B cell (primary cell): Measurements from ENCODE around the gene LIG1. TPM values are rescaled to one million over a fixed set of nuclear protein-coding genes. Genes with fewer than 3 reads are reported as not detected.

Experiments used
- ATAC-seq: fragments of 200-7000 bp; cut with Tn5 transposase; one replicate; pipeline ENCODE4 v1.10.0; 2021; ENCODE audit warnings: low read depth, mild to moderate bottlenecking, moderate number of reproducible peaks, moderate library complexity
- CTCF ChIA-PET: fragments of 350-600 bp; sonication (Branson Sonifier 250); formaldehyde crosslinking; loops from one replicate; lab custom pipeline; 2021; ENCODE audit warnings: antibody characterized with exemption, inconsistent platforms; lab: Charles Lee
- POLR2A ChIA-PET: fragments of 350-600 bp; sonication (Branson Sonifier 250); formaldehyde crosslinking; loops from one replicate; lab custom pipeline; 2021; ENCODE audit warnings: antibody characterized with exemption; lab: Charles Lee
- DNase-seq: peaks from one replicate; pipeline ENCODE4 v3.0.0; 2013
- H2AFZ ChIP-seq: 2 replicates; pipeline ENCODE4 v1.6.1; 2012; ENCODE audit warnings: mild to moderate bottlenecking, low read depth, low read length; ENCODE audit not compliant: insufficient read depth, poor library complexity, severe bottlenecking
- H3K27ac ChIP-seq, 2 donors: 1 replicate in 1 of 2; 2 replicates in 1 of 2; pipeline ENCODE4 v1.5.1; 2012 to 2013; ENCODE audit warnings: low read length in 2 of 2, mild to moderate bottlenecking in 2 of 2, moderate library complexity in 1 of 2
- H3K27me3 ChIP-seq, 4 experiments: fragments of 200-600 bp in 1 of 4; sonication (generic) in 1 of 4; replicated peaks in 1 of 4; 1 replicate in 2 of 4; 2 replicates in 2 of 4; pipeline versions ENCODE4 v1.6.1 to v1.7.0; 2013 to 2016; ENCODE audit warnings: low read length in 3 of 4, mild to moderate bottlenecking in 2 of 4, mixed read lengths in 1 of 4, moderate library complexity in 1 of 4; ENCODE audit not compliant: insufficient read depth in 4 of 4, control insufficient read depth in 3 of 4; ENCODE audit errors: control extremely low read depth in 1 of 4
- H3K36me3 ChIP-seq, 2 experiments: replicated peaks in 1 of 2; 1 replicate in 1 of 2; 2 replicates in 1 of 2; pipeline versions ENCODE4 v1.6.1 to v1.7.1; 2013; ENCODE audit warnings: low read length in 1 of 2; ENCODE audit not compliant: insufficient read depth in 2 of 2, control insufficient read depth in 1 of 2; ENCODE audit errors: control extremely low read depth in 1 of 2, extremely low read depth in 1 of 2
- H3K4me1 ChIP-seq, 2 donors: fragments of 200-600 bp in 1 of 2; sonication (generic) in 1 of 2; 1 replicate in 1 of 2; 2 replicates in 1 of 2; pipeline versions ENCODE4 v1.5.1 to v1.6.1; 2013 to 2017; ENCODE audit warnings: low read length in 2 of 2; ENCODE audit not compliant: control insufficient read depth in 2 of 2, insufficient read depth in 2 of 2
- H3K4me2 ChIP-seq: replicated peaks from 2 replicates; pipeline ENCODE3; 2012; ENCODE audit warnings: mild to moderate bottlenecking, low read depth, low read length; ENCODE audit not compliant: poor library complexity, severe bottlenecking
- H3K4me3 ChIP-seq, 5 experiments: fragments of 200-600 bp in 1 of 5; sonication (generic) in 1 of 5; 1 replicate in 3 of 5; 2 replicates in 2 of 5; pipeline versions ENCODE4 v1.5.1 to v1.7.0; 2011 to 2016; ENCODE audit warnings: low read length in 4 of 5, mild to moderate bottlenecking in 4 of 5, low read depth in 2 of 5, control low read depth in 1 of 5, moderate library complexity in 1 of 5; ENCODE audit not compliant: insufficient read depth in 1 of 5; ENCODE audit errors: control extremely low read depth in 1 of 5, extremely low read depth in 1 of 5
- H3K79me2 ChIP-seq: fragments of 200-600 bp; sonication (generic); one replicate; pipeline ENCODE4 v1.6.0; 2016; ENCODE audit warnings: low read length; ENCODE audit not compliant: control insufficient read depth, insufficient read depth
- H3K9ac ChIP-seq: fragments of 200-600 bp; sonication (generic); 2 replicates; pipeline ENCODE4 v1.6.1; 2017; ENCODE audit warnings: mild to moderate bottlenecking, low read length, moderate library complexity
- H3K9me3 ChIP-seq, 3 donors: one replicate each; pipeline versions ENCODE4 v1.6.1 to v1.7.1; 2013; ENCODE audit warnings: low read length in 2 of 3; ENCODE audit not compliant: control insufficient read depth in 2 of 3, insufficient read depth in 1 of 3; ENCODE audit errors: control extremely low read depth in 1 of 3
- H4K20me1 ChIP-seq: 2 replicates; pipeline ENCODE4 v1.6.0; 2012; ENCODE audit warnings: mild to moderate bottlenecking, low read length; ENCODE audit not compliant: insufficient read depth, control insufficient read depth, poor library complexity, severe bottlenecking
- H3K27ac Mint-ChIP-seq: one replicate; pipeline ENCODE4 v1.8.0; 2021; ENCODE audit warnings: mixed read lengths
- H3K27me3 Mint-ChIP-seq: one replicate; pipeline ENCODE4 v1.8.0; 2021; ENCODE audit warnings: mixed read lengths
- H3K4me1 Mint-ChIP-seq: one replicate; pipeline ENCODE4 v1.8.0; 2021; ENCODE audit warnings: mixed read lengths
- H3K4me3 Mint-ChIP-seq: one replicate; pipeline ENCODE4 v1.8.0; 2021; ENCODE audit warnings: mixed read lengths
- H3K9me3 Mint-ChIP-seq: one replicate; pipeline ENCODE4 v1.8.0; 2022; ENCODE audit warnings: mixed read lengths; ENCODE audit not compliant: insufficient read depth
- EZH2 ChIP-seq: IDR thresholded peaks from 2 replicates; pipeline ENCODE4 v1.6.1; 2012; ENCODE audit warnings: borderline replicate concordance, low read depth, mild to moderate bottlenecking, moderate library complexity, low read length; ENCODE audit not compliant: insufficient read depth, poor library complexity, severe bottlenecking
- WGBS: methylation state at CpG from one replicate; pipeline ENCODE4 v1.1.5; 2013; ENCODE audit warnings: missing lambda C conversion rate; ENCODE audit not compliant: insufficient coverage; 5-methylcytosine and 5-hydroxymethylcytosine counted together
- intact Hi-C: fragments of 100-400 bp; cut with micrococcal nuclease; formaldehyde crosslinking; loops from one replicate; pipeline ENCODE4 v1.10.0; 2022
- polyA plus RNA-seq: library from polyadenylated mRNA; depleted of rRNA; stranded (reverse); fragments of >200 nt; gene quantifications from 2 replicates; pipeline ENCODE4 v1.2.3, GENCODE V29; 2012
- total RNA-seq, 2 donors: library from RNA; stranded (reverse); fragments of 120-200 nt in 1 of 2; gene quantifications; 1 replicate in 1 of 2; 2 replicates in 1 of 2; pipeline versions ENCODE4 v1.2.3 to v1.2.4, GENCODE V29; 2013 to 2022
- TF ChIP-seq, protein P1 (sequence below): fragments of 200-600 bp; IDR thresholded peaks from one replicate; pipeline ENCODE4 v1.8.0; 2022; ENCODE audit warnings: antibody characterized with exemption, mild to moderate bottlenecking

Gene LIG1
- total and polyA plus RNA-seq, 2 donors (not counting 1 experiment from before 2014, with no cell fraction given), result 97.5 to 111 TPM

- 97% methylated on average over 3 of the region's 6 CpGs for WGBS
- CTCF ChIA-PET, result no interaction called here
These were observed 48.9 kb upstream of the LIG1 start for GRCh38 chr19:48218997-48219396.

GRCh38 chr19:48216933-48217332 lies 46.8 kb upstream of the LIG1 start:
- CTCF ChIA-PET, result no interaction called here
- WGBS, result 98% methylated on average over 14 of the region's 14 CpGs
- H3K4me3 Mint-ChIP-seq, result no peak overlapping the region

More at GRCh38 chr19:48218997-48219396, 48.9 kb upstream of the LIG1 start:
- H3K27ac ChIP-seq, result no peak overlapping the region
- no peak overlapping the region for H2AFZ ChIP-seq
- no peaks in the 10 kb centered on the region for H3K27me3 ChIP-seq
- POLR2A ChIA-PET, result interaction anchor here (0.6 kb wide), 1 partner anchor 741 kb away, joined by 3 read pairs; no protein-coding TSS in a partner anchor
- no peak overlapping the region for H3K9ac ChIP-seq
- intact Hi-C loops, result no loop called here
- Mint-ChIP-seq H3K4me1 (no peaks in the 10 kb centered on the region), H3K9me3 (no peaks in the 10 kb centered on the region), H3K27me3 (no peaks in the 10 kb centered on the region), H3K27ac (no peak overlapping the region), H3K4me3 (no peak overlapping the region)
- TF ChIP-seq, protein P1, sequence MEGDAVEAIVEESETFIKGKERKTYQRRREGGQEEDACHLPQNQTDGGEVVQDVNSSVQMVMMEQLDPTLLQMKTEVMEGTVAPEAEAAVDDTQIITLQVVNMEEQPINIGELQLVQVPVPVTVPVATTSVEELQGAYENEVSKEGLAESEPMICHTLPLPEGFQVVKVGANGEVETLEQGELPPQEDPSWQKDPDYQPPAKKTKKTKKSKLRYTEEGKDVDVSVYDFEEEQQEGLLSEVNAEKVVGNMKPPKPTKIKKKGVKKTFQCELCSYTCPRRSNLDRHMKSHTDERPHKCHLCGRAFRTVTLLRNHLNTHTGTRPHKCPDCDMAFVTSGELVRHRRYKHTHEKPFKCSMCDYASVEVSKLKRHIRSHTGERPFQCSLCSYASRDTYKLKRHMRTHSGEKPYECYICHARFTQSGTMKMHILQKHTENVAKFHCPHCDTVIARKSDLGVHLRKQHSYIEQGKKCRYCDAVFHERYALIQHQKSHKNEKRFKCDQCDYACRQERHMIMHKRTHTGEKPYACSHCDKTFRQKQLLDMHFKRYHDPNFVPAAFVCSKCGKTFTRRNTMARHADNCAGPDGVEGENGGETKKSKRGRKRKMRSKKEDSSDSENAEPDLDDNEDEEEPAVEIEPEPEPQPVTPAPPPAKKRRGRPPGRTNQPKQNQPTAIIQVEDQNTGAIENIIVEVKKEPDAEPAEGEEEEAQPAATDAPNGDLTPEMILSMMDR, result no peak
- TF ChIP-seq EZH2, result no peak
- no peaks in the 10 kb centered on the region for H3K9me3 ChIP-seq
- peaks cover 10 to 48% of the 10 kb centered on the region in 2 experiments for H3K36me3 ChIP-seq
- no peak for ATAC-seq
- H3K4me3 ChIP-seq, result no peak overlapping the region
- H3K79me2 ChIP-seq, result no peaks in the 10 kb centered on the region
- no peaks in the 10 kb centered on the region for H4K20me1 ChIP-seq
- H3K4me1 ChIP-seq, result no peaks in the 10 kb centered on the region
- no peak overlapping the region for H3K4me2 ChIP-seq
- no peak for DNase-seq

More at GRCh38 chr19:48216933-48217332, 46.8 kb upstream of the LIG1 start:
- Histone ChIP-seq H3K4me2 (no peak overlapping the region), H3K4me1 (no peaks in the 10 kb centered on the region), H3K9me3 (no peaks in the 10 kb centered on the region), H4K20me1 (no peaks in the 10 kb centered on the region), H3K27ac (no peak overlapping the region), H2AFZ (no peak overlapping the region), H3K36me3 (peaks cover 11 to 59% of the 10 kb centered on the region in 2 experiments), H3K27me3 (no peaks in the 10 kb centered on the region), H3K79me2 (no peaks in the 10 kb centered on the region), H3K9ac (no peak overlapping the region), H3K4me3 (no peak overlapping the region)
- Mint-ChIP-seq H3K9me3 (no peaks in the 10 kb centered on the region), H3K4me1 (no peaks in the 10 kb centered on the region), H3K27ac (no peak overlapping the region), H3K27me3 (no peaks in the 10 kb centered on the region)
- ATAC-seq, result no peak
- TF ChIP-seq EZH2, result no peak
- TF ChIP-seq, protein P1, result no peak
- POLR2A ChIA-PET, result no interaction called here
- intact Hi-C loops, result no loop called here
- DNase-seq, result no peak
